Measurements from ENCODE around the gene PDE9A.

DNA sequence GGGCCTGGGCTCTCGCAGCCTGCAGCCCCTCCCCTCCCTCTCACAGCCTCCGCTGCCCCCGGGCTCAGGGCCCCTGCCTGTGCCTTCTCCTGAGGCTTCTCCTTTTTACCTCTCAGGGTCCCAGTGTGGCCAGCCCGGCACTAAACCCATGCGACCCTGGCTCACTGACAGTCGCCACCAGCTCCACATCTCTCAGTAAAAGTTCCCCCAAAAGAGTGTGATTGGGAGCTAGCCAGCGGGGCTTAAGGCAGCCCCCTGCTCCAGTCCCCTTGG lies 26.6 kb downstream of the PDE9A start:
- TF ChIP-seq CTCF (IDR thresholded peaks at IDR 0.05), result no peak
- TF ChIP-seq POLR2A (IDR thresholded peaks at IDR 0.05), result no peak
- no peak for TF ChIP-seq EP300 (IDR thresholded peaks at IDR 0.05)
